Measurements from ENCODE around the gene EFEMP2.
A peak's percentile ranks its signal among the peaks of the same experiment; 100 is the strongest.

EFEMP2 gene

DNA sequence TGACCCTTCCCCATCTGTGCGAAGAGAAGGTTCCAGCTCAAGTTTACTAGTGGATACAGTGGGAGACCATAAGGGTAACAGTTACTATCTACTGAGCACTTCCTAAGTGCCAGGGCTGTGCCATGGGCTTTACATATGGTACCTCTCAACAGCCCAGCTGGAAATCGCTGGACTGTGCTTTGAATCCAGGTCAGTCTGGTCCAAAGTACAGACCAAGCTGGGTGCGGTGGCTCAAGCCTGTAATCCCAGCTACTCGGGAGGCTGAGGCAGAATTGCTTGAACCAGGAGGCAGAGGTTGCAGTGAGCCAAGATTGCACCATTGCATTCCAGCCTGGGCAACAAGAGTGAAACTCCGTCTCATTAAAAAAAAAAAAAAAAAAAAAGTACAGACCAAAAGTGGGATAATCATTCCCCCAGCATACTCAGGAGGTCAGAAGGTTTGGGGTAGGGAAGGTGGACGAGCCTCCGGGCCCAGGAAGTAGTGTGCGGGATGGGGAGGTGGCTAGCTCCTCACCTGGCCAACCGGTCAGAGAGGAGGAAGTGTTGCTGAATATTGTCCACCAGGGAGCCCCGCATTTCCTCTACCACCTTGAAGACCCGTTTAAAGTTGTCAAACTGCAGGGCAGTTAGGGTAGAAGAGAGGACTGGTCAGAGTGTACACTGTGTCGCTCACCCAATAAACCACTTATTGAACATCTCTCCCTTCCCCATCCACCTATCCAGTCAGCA is 13.4 kb upstream of the EFEMP2 start:
- Histone ChIP-seq H2AFZ (ENCODE audit: low read depth, low read length, severe bottlenecking) (no peak overlapping the region), H3K4me2 (ENCODE audit: low read depth, low read length, poor library complexity, severe bottlenecking) (peak overlapping the region; percentile 25), H3K79me2 (ENCODE audit: insufficient read depth, low read length) (peaks cover 6% of the 10 kb centered on the region; the same call in 1 of the 2 replicates), H3K4me3 (ENCODE audit: insufficient read depth, low read length, poor library complexity, severe bottlenecking) (no peak overlapping the region), H3K27me3 (ENCODE audit: low read length) (no peaks in the 10 kb centered on the region), H3K36me3 (ENCODE audit: low read length) (no peaks in the 10 kb centered on the region), H4K20me1 (ENCODE audit: low read depth, low read length) (no peaks in the 10 kb centered on the region), H3F3A (ENCODE audit: insufficient read depth) (peaks cover 24% of the 10 kb centered on the region), H3K27ac (ENCODE audit: low read depth, low read length) (no peak overlapping the region), H3K9ac (ENCODE audit: low read length) (no peak overlapping the region), H3K9me2 (replicated peaks; ENCODE audit: insufficient read depth, low read length) (no peaks in the 10 kb centered on the region), H3K9me3 (ENCODE audit: insufficient read depth, low read length) (no peaks in the 10 kb centered on the region)
- no peak for TF ChIP-seq EZH2phosphoT487 (conservative IDR thresholded peaks at IDR 0.05; ENCODE audit: low read length)
- TF ChIP-seq, protein P1, sequence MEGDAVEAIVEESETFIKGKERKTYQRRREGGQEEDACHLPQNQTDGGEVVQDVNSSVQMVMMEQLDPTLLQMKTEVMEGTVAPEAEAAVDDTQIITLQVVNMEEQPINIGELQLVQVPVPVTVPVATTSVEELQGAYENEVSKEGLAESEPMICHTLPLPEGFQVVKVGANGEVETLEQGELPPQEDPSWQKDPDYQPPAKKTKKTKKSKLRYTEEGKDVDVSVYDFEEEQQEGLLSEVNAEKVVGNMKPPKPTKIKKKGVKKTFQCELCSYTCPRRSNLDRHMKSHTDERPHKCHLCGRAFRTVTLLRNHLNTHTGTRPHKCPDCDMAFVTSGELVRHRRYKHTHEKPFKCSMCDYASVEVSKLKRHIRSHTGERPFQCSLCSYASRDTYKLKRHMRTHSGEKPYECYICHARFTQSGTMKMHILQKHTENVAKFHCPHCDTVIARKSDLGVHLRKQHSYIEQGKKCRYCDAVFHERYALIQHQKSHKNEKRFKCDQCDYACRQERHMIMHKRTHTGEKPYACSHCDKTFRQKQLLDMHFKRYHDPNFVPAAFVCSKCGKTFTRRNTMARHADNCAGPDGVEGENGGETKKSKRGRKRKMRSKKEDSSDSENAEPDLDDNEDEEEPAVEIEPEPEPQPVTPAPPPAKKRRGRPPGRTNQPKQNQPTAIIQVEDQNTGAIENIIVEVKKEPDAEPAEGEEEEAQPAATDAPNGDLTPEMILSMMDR (IDR thresholded peaks at IDR 0.05; ENCODE audit: insufficient read depth, low read length, poor library complexity, severe bottlenecking): no peak

DNA sequence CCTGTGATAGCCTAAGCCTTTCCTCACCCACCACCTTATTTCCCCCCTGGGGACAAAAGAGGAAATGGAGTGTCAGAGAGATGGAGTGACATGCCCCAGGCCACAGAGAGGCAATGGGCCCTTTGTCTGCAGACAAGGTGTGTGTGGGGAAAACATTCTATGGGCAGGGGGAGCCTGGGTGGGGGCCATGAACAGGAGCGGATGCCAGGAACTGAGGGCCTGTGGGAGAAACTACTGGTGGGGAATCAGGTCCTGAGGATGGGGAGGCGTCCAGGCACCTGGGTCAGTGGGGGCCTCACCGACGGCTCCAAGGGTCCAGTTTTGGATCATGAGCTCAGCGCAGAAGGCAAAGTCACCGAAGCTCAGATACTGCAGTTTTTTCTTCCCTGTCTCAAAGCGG is 12.6 kb upstream of the EFEMP2 start:
- Histone ChIP-seq H3K9me3 (ENCODE audit: insufficient read depth, low read length) (no peaks in the 10 kb centered on the region), H3K27ac (ENCODE audit: low read depth, low read length) (no peak overlapping the region), H3K36me3 (ENCODE audit: low read length) (no peaks in the 10 kb centered on the region), H3K4me3 (ENCODE audit: insufficient read depth, low read length, poor library complexity, severe bottlenecking) (no peak overlapping the region), H3K27me3 (ENCODE audit: low read length) (no peaks in the 10 kb centered on the region), H2AFZ (ENCODE audit: low read depth, low read length, severe bottlenecking) (no peak overlapping the region), H3K4me2 (ENCODE audit: low read depth, low read length, poor library complexity, severe bottlenecking) (peak overlapping the region; percentile 9), H3F3A (ENCODE audit: insufficient read depth) (peaks cover 24% of the 10 kb centered on the region), H4K20me1 (ENCODE audit: low read depth, low read length) (no peaks in the 10 kb centered on the region), H3K9me2 (replicated peaks; ENCODE audit: insufficient read depth, low read length) (no peaks in the 10 kb centered on the region), H3K9ac (ENCODE audit: low read length) (no peak overlapping the region; the same call in 1 of the 2 replicates), H3K79me2 (ENCODE audit: insufficient read depth, low read length) (0 out of 2 replicates have a peak, but pooled peaks cover 6% of the 10 kb centered on the region)
- TF ChIP-seq, protein P1 (IDR thresholded peaks at IDR 0.05; ENCODE audit: insufficient read depth, low read length, poor library complexity, severe bottlenecking): no peak
- TF ChIP-seq EZH2phosphoT487 (conservative IDR thresholded peaks at IDR 0.05; ENCODE audit: low read length): no peak

DNA sequence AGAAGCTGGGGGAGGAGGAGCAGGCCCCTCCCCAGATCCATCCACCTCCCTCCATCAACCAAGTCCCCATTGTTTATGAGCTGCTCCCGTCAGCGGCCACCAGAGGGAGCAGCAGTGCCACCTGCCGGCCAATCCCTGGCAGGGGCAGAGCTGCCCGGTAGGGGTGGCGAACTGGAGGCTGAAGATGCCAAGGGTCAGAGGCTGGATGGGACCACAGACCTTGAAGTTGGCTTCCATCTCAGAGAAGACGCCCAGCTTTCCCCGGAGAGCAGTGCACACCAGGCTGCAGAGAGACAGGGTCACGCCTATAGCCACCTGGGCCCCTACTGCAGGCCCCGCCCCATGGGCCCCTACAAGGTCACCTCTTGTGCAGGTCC is 12.1 kb upstream of the EFEMP2 start:
- no peak for TF ChIP-seq EZH2phosphoT487 (conservative IDR thresholded peaks at IDR 0.05; ENCODE audit: low read length)
- TF ChIP-seq, protein P1 (IDR thresholded peaks at IDR 0.05; ENCODE audit: insufficient read depth, low read length, poor library complexity, severe bottlenecking): peak; percentile 99
- peak overlapping the region; percentile 9 for H3K4me2 ChIP-seq (ENCODE audit: low read depth, low read length, poor library complexity, severe bottlenecking)
- no peak overlapping the region for H3K4me3 ChIP-seq (ENCODE audit: insufficient read depth, low read length, poor library complexity, severe bottlenecking)
- H3K9me3 ChIP-seq (ENCODE audit: insufficient read depth, low read length): no peaks in the 10 kb centered on the region
- H3F3A ChIP-seq (ENCODE audit: insufficient read depth): peaks cover 19% of the 10 kb centered on the region
- no peak overlapping the region for H2AFZ ChIP-seq (ENCODE audit: low read depth, low read length, severe bottlenecking)
- no peak overlapping the region for H3K27ac ChIP-seq (ENCODE audit: low read depth, low read length)
- no peaks in the 10 kb centered on the region for H3K27me3 ChIP-seq (ENCODE audit: low read length)
- no peaks in the 10 kb centered on the region for H4K20me1 ChIP-seq (ENCODE audit: low read depth, low read length)
- H3K9me2 ChIP-seq (replicated peaks; ENCODE audit: insufficient read depth, low read length): no peaks in the 10 kb centered on the region
- H3K79me2 ChIP-seq (ENCODE audit: insufficient read depth, low read length): 0 out of 2 replicates have a peak, but pooled peaks cover 6% of the 10 kb centered on the region
- no peaks in the 10 kb centered on the region for H3K36me3 ChIP-seq (ENCODE audit: low read length)
- H3K9ac ChIP-seq (ENCODE audit: low read length): no peak overlapping the region; the same call in 1 of the 2 replicates
